Measurements from ENCODE around the gene RUNX2.

GRCh38 chr6:45466686-45467085 lies 138.6 kb downstream of the RUNX2 start:
- TF ChIP-seq CTCF (optimal IDR thresholded peaks at IDR 0.05 in 1 of 3, IDR thresholded peaks at IDR 0.05 in 1 of 3, conservative IDR thresholded peaks at IDR 0.05 in 1 of 3; ENCODE audit: extremely low read depth in 1 of 3, insufficient read depth in 2 of 3, low read length in 3 of 3) (no peak), EZH2 (IDR thresholded peaks at IDR 0.05; ENCODE audit: low read length) (no peak)
